SU-DHL-6 (cell line): Measurements from ENCODE around the gene ADIRF.

ENCODE experiments used
- CTCF ChIP-seq: fragments of 200-600 bp; sonication (generic); IDR thresholded peaks from one replicate; pipeline ENCODE4 v1.5.1; 2017; ENCODE audit warnings: antibody characterized with exemption, mild to moderate bottlenecking, low read length, moderate library complexity; ENCODE audit not compliant: insufficient read depth, poor library complexity, severe bottlenecking
- EZH2phosphoT487 ChIP-seq: fragments of 200-600 bp; sonication (generic), shearing (Covaris generic); conservative IDR thresholded peaks from 2 replicates; pipeline ENCODE4 v1.6.1; 2018; ENCODE audit warnings: mild to moderate bottlenecking, antibody characterized with exemption, low read length, moderate library complexity, mixed read lengths

- TF ChIP-seq CTCF (no peak), EZH2phosphoT487 (no peak)
These were observed 6.7 kb upstream of the ADIRF start for GRCh38 chr10:86961481-86962091.
